ENCODE measurements around the gene KRCC1.
"Not testable (repeated sequence)": the region's sequence is repeated elsewhere in the genome, so short reads cannot be mapped to it uniquely, and the experiment has no call there.

The KRCC1 gene

GRCh38 chr2:87987473-87987872 lies 68.1 kb downstream of the KRCC1 start:
- H3K36me3 Mint-ChIP-seq, H3K4me3 Mint-ChIP-seq, H3K4me1 Mint-ChIP-seq, H3K27me3 Mint-ChIP-seq, CTCF ChIA-PET, DNase-seq, H3K27ac Mint-ChIP-seq, H3K9me3 Mint-ChIP-seq: not testable (repeated sequence)

- H3K9me3 Mint-ChIP-seq, H3K36me3 Mint-ChIP-seq, H3K27me3 Mint-ChIP-seq, CTCF ChIA-PET, H3K27ac Mint-ChIP-seq, H3K4me1 Mint-ChIP-seq, DNase-seq, H3K4me3 Mint-ChIP-seq: not testable (repeated sequence)
These were observed 69.7 kb downstream of the KRCC1 start for GRCh38 chr2:87985902-87986301.

GRCh38 chr2:87981182-87981581 lies 74.4 kb downstream of the KRCC1 start:
- not testable (repeated sequence) for H3K4me3 Mint-ChIP-seq

More at GRCh38 chr2:87981182-87981581, 74.4 kb downstream of the KRCC1 start:
- H3K9me3 Mint-ChIP-seq, H3K27me3 Mint-ChIP-seq, H3K36me3 Mint-ChIP-seq, CTCF ChIA-PET, H3K4me1 Mint-ChIP-seq, H3K27ac Mint-ChIP-seq, DNase-seq: not testable (repeated sequence)
